ENCODE results near the gene SSBP4.

The SSBP4 gene

GRCh38 chr19:18434411-18435175 lies 15.4 kb downstream of the SSBP4 start:
- DNase-seq = no peak

GRCh38 chr19:18435178-18435841 lies 16.1 kb downstream of the SSBP4 start:
- DNase-seq = no peak

GRCh38 chr19:18435842-18436670 lies 16.9 kb downstream of the SSBP4 start:
- no peak for DNase-seq

- DNase-seq = peak; percentile 70
Observed at GRCh38 chr19:18436671-18437490, 17.7 kb downstream of the SSBP4 start.

GRCh38 chr19:18437491-18438330 lies 18.5 kb downstream of the SSBP4 start, which contains the start of gene ISYNA1:
Gene ISYNA1, minus strand, starts transcription at chr19:18438133. Its CDS starts 154 bp downstream, at chr19:18437979.
- DNase-seq = peak; percentile 58

GRCh38 chr19:18438331-18439024 lies 19.3 kb downstream of the SSBP4 start:
- DNase-seq = no peak

- no peak for DNase-seq
Observed at GRCh38 chr19:18439025-18439909, 20.1 kb downstream of the SSBP4 start.

GRCh38 chr19:18439910-18440237 lies 20.7 kb downstream of the SSBP4 start:
- no peak for DNase-seq

GRCh38 chr19:18440415-18440877 lies 21.2 kb downstream of the SSBP4 start:
- no peak for DNase-seq

GRCh38 chr19:18440936-18441803 lies 22.0 kb downstream of the SSBP4 start:
- DNase-seq = no peak

GRCh38 chr19:18441804-18442788 lies 22.9 kb downstream of the SSBP4 start:
- no peak for DNase-seq

- no peak for DNase-seq
Observed at GRCh38 chr19:18442941-18443340, 23.7 kb downstream of the SSBP4 start.

- no peak for DNase-seq
Observed at GRCh38 chr19:18443406-18443805, 24.2 kb downstream of the SSBP4 start.

GRCh38 chr19:18443831-18444230 lies 24.6 kb downstream of the SSBP4 start:
- DNase-seq = no peak

GRCh38 chr19:18444513-18444912 lies 25.3 kb downstream of the SSBP4 start:
- DNase-seq = no peak

GRCh38 chr19:18445262-18445948 lies 26.2 kb downstream of the SSBP4 start:
- no peak for DNase-seq

Data from activated naive CD4-positive, alpha-beta T cell treated with anti-CD3 and anti-CD28 coated beads, Interleukin-2, amount 50 U/mL, for 16 hours (primary cell).